Neural progenitor cell (in vitro differentiated cells): ENCODE data around the gene ARHGEF26.

Source experiments
- EZH2 ChIP-seq: fragments of 200-600 bp; sonication (generic); IDR thresholded peaks from 2 replicates; pipeline ENCODE4 v1.6.1; 2017; ENCODE audit warnings: antibody characterized with exemption, mild to moderate bottlenecking, moderate library complexity
- EZH2phosphoT487 ChIP-seq: fragments of 200-600 bp; sonication (generic); IDR thresholded peaks from 2 replicates; pipeline ENCODE4 v1.6.1; 2017; ENCODE audit warnings: antibody characterized with exemption
- TF ChIP-seq, protein P1 (sequence below): fragments of 200-600 bp; sonication (generic); IDR thresholded peaks from 2 replicates; pipeline ENCODE4 v1.5.1; 2017; ENCODE audit warnings: antibody characterized with exemption, mild to moderate bottlenecking

DNA sequence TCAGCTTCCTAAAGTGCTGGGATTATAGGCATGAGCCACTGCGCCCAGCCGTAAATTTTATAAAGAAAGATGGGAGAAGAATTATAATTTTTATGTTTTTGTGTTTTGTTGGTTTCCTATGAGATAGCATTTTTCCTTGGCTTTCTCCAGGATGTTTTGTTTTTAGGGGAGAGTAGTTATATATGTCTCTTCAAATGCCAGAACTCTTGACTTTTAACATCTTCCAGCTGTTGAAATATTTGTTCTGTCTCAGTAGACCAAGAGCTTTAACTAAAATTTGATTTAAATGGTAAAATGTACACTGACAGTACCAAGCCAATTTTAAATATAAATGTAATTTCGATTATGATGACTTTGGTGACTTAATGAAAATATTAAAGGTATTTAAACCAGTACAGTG is 106.3 kb downstream of the ARHGEF26 start:
- TF ChIP-seq, protein P1, sequence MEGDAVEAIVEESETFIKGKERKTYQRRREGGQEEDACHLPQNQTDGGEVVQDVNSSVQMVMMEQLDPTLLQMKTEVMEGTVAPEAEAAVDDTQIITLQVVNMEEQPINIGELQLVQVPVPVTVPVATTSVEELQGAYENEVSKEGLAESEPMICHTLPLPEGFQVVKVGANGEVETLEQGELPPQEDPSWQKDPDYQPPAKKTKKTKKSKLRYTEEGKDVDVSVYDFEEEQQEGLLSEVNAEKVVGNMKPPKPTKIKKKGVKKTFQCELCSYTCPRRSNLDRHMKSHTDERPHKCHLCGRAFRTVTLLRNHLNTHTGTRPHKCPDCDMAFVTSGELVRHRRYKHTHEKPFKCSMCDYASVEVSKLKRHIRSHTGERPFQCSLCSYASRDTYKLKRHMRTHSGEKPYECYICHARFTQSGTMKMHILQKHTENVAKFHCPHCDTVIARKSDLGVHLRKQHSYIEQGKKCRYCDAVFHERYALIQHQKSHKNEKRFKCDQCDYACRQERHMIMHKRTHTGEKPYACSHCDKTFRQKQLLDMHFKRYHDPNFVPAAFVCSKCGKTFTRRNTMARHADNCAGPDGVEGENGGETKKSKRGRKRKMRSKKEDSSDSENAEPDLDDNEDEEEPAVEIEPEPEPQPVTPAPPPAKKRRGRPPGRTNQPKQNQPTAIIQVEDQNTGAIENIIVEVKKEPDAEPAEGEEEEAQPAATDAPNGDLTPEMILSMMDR: no peak
- TF ChIP-seq EZH2 (no peak), EZH2phosphoT487 (no peak)
